Measurements from ENCODE around the gene PRPF40B.
"Not testable (repeated sequence)": the region's sequence is repeated elsewhere in the genome, so short reads cannot be mapped to it uniquely, and the experiment has no call there.

DNA sequence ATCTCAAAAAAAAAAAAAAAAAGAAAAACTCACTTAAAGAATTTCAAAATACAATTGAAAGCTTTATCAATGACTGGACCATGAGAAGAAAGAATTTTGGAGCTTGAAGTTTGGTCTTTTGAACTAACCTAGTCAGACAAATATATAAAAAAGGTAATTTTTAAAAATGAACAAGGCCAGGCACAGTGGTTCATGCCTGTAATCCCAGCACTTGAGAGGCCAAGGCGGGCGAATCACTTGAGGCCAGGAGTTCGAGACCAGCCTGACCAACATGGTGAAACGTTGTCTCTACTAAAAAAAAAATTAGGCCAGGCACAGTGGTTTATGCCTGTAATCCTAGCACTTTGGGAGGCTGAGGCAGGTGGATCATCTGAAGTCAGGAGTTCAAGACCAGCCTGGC is 12.6 kb upstream of the PRPF40B start:
- TF ChIP-seq, protein P1, sequence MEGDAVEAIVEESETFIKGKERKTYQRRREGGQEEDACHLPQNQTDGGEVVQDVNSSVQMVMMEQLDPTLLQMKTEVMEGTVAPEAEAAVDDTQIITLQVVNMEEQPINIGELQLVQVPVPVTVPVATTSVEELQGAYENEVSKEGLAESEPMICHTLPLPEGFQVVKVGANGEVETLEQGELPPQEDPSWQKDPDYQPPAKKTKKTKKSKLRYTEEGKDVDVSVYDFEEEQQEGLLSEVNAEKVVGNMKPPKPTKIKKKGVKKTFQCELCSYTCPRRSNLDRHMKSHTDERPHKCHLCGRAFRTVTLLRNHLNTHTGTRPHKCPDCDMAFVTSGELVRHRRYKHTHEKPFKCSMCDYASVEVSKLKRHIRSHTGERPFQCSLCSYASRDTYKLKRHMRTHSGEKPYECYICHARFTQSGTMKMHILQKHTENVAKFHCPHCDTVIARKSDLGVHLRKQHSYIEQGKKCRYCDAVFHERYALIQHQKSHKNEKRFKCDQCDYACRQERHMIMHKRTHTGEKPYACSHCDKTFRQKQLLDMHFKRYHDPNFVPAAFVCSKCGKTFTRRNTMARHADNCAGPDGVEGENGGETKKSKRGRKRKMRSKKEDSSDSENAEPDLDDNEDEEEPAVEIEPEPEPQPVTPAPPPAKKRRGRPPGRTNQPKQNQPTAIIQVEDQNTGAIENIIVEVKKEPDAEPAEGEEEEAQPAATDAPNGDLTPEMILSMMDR (IDR thresholded peaks at IDR 0.05), result not testable (repeated sequence)
- TF ChIP-seq POLR2A (IDR thresholded peaks at IDR 0.05), result not testable (repeated sequence)
